ENCODE measurements around the gene OR2J3. TPM values are rescaled to one million over a fixed set of nuclear protein-coding genes. Genes with fewer than 3 reads are reported as not detected.
"Not testable (repeated sequence)": the region's sequence is repeated elsewhere in the genome, so short reads cannot be mapped to it uniquely, and the experiment has no call there.

Gene OR2J3
- total RNA-seq, 1 donor from 2014 or later: not detected

DNA sequence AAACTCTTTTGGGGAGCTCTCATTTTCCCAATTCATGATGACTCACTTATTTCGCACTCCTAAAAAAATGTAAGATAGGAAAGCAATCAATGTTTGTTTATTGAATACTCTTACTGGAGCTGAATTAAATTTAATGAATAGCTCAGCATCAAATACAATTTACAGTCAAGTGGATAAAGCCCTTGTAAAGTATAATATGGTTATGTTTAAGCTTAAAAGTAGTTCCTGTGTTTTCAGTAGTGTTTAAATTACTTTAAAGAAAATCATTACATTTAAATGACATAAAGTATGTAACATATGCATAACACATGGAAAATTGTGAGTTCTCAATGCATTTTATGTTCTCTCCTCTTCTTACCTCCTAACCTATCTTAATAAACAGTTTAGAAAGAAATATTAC, 20.6 kb upstream of the OR2J3 start, which contains the start of gene OR2B3:
TSS of gene OR2B3 (minus strand) at position 101 of the 400 bp plus-strand sequence. CDS start at position 36, 65 bp downstream.
- H3K9me3 ChIP-seq: no peaks in the 10 kb centered on the region
- H3K4me3 ChIP-seq: no peak within 1 kb of the TSS
- intact Hi-C loops (cut with DNase I): no loop called here
- no peak for DNase-seq (ENCODE audit: extremely low spot score in 2 of 2)
- no peaks in the 10 kb centered on the region for H3K4me1 ChIP-seq
- TF ChIP-seq, protein P1, sequence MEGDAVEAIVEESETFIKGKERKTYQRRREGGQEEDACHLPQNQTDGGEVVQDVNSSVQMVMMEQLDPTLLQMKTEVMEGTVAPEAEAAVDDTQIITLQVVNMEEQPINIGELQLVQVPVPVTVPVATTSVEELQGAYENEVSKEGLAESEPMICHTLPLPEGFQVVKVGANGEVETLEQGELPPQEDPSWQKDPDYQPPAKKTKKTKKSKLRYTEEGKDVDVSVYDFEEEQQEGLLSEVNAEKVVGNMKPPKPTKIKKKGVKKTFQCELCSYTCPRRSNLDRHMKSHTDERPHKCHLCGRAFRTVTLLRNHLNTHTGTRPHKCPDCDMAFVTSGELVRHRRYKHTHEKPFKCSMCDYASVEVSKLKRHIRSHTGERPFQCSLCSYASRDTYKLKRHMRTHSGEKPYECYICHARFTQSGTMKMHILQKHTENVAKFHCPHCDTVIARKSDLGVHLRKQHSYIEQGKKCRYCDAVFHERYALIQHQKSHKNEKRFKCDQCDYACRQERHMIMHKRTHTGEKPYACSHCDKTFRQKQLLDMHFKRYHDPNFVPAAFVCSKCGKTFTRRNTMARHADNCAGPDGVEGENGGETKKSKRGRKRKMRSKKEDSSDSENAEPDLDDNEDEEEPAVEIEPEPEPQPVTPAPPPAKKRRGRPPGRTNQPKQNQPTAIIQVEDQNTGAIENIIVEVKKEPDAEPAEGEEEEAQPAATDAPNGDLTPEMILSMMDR (IDR thresholded peaks at IDR 0.05): no peak
- no peak for TF ChIP-seq POLR2AphosphoS5 (IDR thresholded peaks at IDR 0.05; ENCODE audit: insufficient read depth in 1 of 2, low read depth in 1 of 2)
- no peak for TF ChIP-seq POLR2A (IDR thresholded peaks at IDR 0.05)
- H3K27me3 ChIP-seq: no peaks in the 10 kb centered on the region
- no peak within 1 kb of the TSS for H3K27ac ChIP-seq
- no peaks in the 10 kb centered on the region for H3K36me3 ChIP-seq

GRCh38 chr6:29092957-29093356, 14.9 kb upstream of the OR2J3 start:
- Histone ChIP-seq H3K4me3 (no peak overlapping the region), H3K27me3 (no peaks in the 10 kb centered on the region), H3K36me3 (no peaks in the 10 kb centered on the region), H3K9me3 (no peaks in the 10 kb centered on the region), H3K4me1 (no peaks in the 10 kb centered on the region), H3K27ac (no peak overlapping the region)
- no peak for DNase-seq (ENCODE audit: extremely low spot score in 2 of 2)
- TF ChIP-seq, protein P1 (IDR thresholded peaks at IDR 0.05): no peak
- TF ChIP-seq POLR2AphosphoS5 (IDR thresholded peaks at IDR 0.05; ENCODE audit: insufficient read depth in 1 of 2, low read depth in 1 of 2) (no peak), POLR2A (IDR thresholded peaks at IDR 0.05) (no peak)
- intact Hi-C loops (cut with DNase I): no loop called here

- Histone ChIP-seq H3K9me3 (no peaks in the 10 kb centered on the region), H3K27me3 (no peaks in the 10 kb centered on the region)
- DNase-seq (ENCODE audit: extremely low spot score in 2 of 2): no peak
Measured at GRCh38 chr6:29097803-29098202, 10.1 kb upstream of the OR2J3 start.

GRCh38 chr6:29099190-29099589, 8.7 kb upstream of the OR2J3 start, which contains the start of gene OR2J1:
Gene OR2J1, plus strand, starts transcription at chr6:29099490. Its CDS starts 1,453 bp downstream, at chr6:29100943.
- Histone ChIP-seq H3K4me3 (no peak within 1 kb of the TSS), H3K9me3 (no peaks in the 10 kb centered on the region), H3K27me3 (no peaks in the 10 kb centered on the region), H3K4me1 (no peaks in the 10 kb centered on the region), H3K27ac (no peak within 1 kb of the TSS), H3K36me3 (no peaks in the 10 kb centered on the region)
- TF ChIP-seq, protein P1 (IDR thresholded peaks at IDR 0.05): no peak
- TF ChIP-seq POLR2AphosphoS5 (IDR thresholded peaks at IDR 0.05; ENCODE audit: insufficient read depth in 1 of 2, low read depth in 1 of 2): no peak
- TF ChIP-seq POLR2A (IDR thresholded peaks at IDR 0.05): no peak
- DNase-seq (ENCODE audit: extremely low spot score in 2 of 2): no peak
- intact Hi-C loops (cut with DNase I): no loop called here

More at GRCh38 chr6:29097803-29098202, 10.1 kb upstream of the OR2J3 start:
- no peaks in the 10 kb centered on the region for H3K36me3 ChIP-seq
- intact Hi-C loops (cut with DNase I): no loop called here
- no peak overlapping the region for H3K4me3 ChIP-seq
- TF ChIP-seq, protein P1 (IDR thresholded peaks at IDR 0.05): no peak
- no peak for TF ChIP-seq POLR2A (IDR thresholded peaks at IDR 0.05)
- no peak for TF ChIP-seq POLR2AphosphoS5 (IDR thresholded peaks at IDR 0.05; ENCODE audit: insufficient read depth in 1 of 2, low read depth in 1 of 2)
- H3K4me1 ChIP-seq: no peaks in the 10 kb centered on the region
- H3K27ac ChIP-seq: no peak overlapping the region

DNA sequence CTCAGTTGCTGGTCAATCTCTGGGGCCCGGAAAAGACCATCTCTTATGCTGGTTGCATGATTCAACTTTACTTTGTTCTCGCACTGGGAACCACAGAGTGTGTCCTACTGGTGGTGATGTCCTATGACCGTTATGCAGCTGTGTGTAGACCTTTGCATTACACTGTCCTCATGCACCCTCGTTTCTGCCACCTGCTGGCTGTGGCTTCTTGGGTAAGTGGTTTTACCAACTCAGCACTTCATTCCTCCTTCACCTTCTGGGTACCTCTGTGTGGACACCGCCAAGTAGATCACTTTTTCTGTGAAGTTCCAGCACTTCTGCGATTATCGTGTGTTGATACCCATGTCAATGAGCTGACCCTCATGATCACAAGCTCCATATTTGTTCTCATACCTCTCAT, 4.3 kb downstream of the OR2J3 start:
- no peak overlapping the region for H3K27ac ChIP-seq
- no peaks in the 10 kb centered on the region for H3K36me3 ChIP-seq
- TF ChIP-seq POLR2AphosphoS5 (IDR thresholded peaks at IDR 0.05; ENCODE audit: insufficient read depth in 1 of 2, low read depth in 1 of 2): no peak
- TF ChIP-seq, protein P1 (IDR thresholded peaks at IDR 0.05): no peak
- TF ChIP-seq POLR2A (IDR thresholded peaks at IDR 0.05): no peak
- no peak for DNase-seq (ENCODE audit: extremely low spot score in 2 of 2)
- no peaks in the 10 kb centered on the region for H3K9me3 ChIP-seq
- no peak overlapping the region for H3K4me3 ChIP-seq
- no peaks in the 10 kb centered on the region for H3K27me3 ChIP-seq
- intact Hi-C loops (cut with DNase I): no loop called here
- no peaks in the 10 kb centered on the region for H3K4me1 ChIP-seq

GRCh38 chr6:29114964-29115363, 7.1 kb downstream of the OR2J3 start:
- H3K27ac ChIP-seq; H3K4me1 ChIP-seq; intact Hi-C loops (cut with DNase I); H3K36me3 ChIP-seq; H3K27me3 ChIP-seq; H3K4me3 ChIP-seq; DNase-seq (ENCODE audit: extremely low spot score in 2 of 2); H3K9me3 ChIP-seq: not testable (repeated sequence)

All from vagina (tissue), 2 donors.